Astrocyte of the spinal cord (primary cell): ENCODE results near the gene PMIS2.

Experiments
- DNase-seq: peaks from one replicate; pipeline ENCODE4 v3.0.0; 2011; ENCODE audit warnings: low read depth, low spot score
- H3K4me3 ChIP-seq: 2 replicates; pipeline ENCODE4 v1.5.1; 2011; ENCODE audit warnings: low read depth, mild to moderate bottlenecking, low read length, moderate library complexity
- in situ Hi-C: cut with HindIII; loops from 2 replicates; pipeline ENCODE4 v1.10.0; 2017; ENCODE audit warnings: low sequenced_read_pairs
- TF ChIP-seq, protein P1 (sequence below): IDR thresholded peaks from 2 replicates; pipeline ENCODE4 v1.5.1; 2012; ENCODE audit warnings: low read depth, mild to moderate bottlenecking, low read length, inconsistent platforms

PMIS2 gene

DNA sequence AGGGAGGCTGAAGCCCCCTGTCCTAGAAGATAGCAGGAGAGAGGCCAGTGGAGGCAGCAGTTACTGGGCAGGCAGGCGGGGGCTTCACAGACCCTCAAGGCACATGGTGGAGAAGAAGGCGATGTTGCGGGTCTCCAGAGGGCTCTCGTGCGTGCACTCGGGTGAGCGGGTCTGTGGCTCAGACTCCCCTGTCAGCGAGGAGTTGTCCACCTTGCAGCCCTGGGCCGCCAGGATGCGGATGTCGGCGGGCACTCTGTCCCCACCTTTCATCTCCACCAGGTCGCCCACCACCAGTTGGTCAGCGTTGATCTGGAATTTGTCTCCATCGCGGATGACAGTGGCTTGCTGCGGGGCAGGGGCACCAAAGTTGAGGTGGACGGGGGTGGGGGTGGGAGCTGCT lies 25.7 kb upstream of the PMIS2 start:
- H3K4me3 ChIP-seq = no peak overlapping the region
- DNase-seq = no peak
- TF ChIP-seq, protein P1, sequence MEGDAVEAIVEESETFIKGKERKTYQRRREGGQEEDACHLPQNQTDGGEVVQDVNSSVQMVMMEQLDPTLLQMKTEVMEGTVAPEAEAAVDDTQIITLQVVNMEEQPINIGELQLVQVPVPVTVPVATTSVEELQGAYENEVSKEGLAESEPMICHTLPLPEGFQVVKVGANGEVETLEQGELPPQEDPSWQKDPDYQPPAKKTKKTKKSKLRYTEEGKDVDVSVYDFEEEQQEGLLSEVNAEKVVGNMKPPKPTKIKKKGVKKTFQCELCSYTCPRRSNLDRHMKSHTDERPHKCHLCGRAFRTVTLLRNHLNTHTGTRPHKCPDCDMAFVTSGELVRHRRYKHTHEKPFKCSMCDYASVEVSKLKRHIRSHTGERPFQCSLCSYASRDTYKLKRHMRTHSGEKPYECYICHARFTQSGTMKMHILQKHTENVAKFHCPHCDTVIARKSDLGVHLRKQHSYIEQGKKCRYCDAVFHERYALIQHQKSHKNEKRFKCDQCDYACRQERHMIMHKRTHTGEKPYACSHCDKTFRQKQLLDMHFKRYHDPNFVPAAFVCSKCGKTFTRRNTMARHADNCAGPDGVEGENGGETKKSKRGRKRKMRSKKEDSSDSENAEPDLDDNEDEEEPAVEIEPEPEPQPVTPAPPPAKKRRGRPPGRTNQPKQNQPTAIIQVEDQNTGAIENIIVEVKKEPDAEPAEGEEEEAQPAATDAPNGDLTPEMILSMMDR = no peak
- in situ Hi-C loops = no loop called here

DNA sequence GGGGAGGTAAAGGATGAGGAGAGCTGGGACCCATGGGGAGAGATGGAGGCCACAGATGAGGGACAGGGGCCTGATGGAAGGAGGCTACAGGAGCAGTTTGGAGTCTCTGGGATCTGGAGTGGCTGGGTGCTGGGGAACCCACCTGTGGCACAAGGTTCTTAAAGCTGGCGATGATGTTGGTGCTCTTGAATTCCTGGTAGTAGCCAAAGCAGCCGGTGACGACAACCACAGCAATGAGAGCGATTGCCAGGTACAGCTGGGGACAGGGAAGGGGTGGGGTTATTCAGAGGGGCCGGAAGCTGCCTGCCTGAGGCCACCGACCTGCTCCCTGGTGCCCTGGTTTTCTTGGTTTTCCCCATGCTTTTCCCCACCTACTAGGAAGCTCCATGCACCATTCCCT lies 25.3 kb upstream of the PMIS2 start:
- TF ChIP-seq, protein P1 = no peak
- no peak for DNase-seq
- in situ Hi-C loops = no loop called here
- H3K4me3 ChIP-seq = no peak overlapping the region

DNA sequence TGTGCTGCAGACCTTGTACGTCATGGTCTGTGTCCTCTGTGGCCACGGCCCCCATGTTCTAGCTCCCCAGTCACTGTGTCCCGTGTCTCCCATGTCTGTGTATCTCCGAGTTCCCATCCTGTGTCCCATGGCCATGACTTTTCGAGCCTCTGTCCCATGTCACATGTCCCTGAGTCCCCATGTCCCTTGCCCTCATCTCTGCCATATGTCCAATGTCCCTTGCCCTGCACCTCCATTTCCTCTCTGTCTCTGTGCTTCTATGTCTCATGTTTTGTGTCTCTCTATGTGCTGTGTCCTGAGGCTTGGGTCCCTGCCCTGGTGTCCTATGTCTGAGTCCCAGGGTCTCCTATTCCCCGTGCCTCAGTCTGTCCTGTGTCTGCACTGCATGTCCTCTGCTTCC lies 24.5 kb upstream of the PMIS2 start:
- DNase-seq = no peak
- no peak overlapping the region for H3K4me3 ChIP-seq
- TF ChIP-seq, protein P1 = no peak
- in situ Hi-C loops = no loop called here

DNA sequence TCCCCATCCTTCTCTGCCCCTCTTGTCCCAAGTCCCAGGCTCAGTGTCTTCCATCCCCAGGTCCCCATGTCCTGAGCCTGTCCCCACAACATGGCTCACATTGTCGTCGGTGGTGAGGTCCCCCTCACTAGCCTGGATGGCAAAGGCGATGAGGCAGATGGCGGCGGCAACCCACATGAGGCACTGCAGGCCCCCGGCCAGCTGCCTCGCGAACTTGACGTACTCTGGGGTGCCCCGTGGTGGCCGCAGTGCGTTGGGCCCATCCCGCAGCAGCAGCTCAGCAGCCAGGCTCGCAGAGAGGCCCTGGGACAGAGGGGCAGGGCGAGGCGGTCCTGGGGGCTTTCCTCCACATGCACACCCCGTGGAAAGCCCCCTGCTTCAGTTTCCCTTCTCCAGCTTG lies 23.6 kb upstream of the PMIS2 start:
- in situ Hi-C loops = no loop called here
- no peak overlapping the region for H3K4me3 ChIP-seq
- no peak for DNase-seq
- TF ChIP-seq, protein P1 = no peak

DNA sequence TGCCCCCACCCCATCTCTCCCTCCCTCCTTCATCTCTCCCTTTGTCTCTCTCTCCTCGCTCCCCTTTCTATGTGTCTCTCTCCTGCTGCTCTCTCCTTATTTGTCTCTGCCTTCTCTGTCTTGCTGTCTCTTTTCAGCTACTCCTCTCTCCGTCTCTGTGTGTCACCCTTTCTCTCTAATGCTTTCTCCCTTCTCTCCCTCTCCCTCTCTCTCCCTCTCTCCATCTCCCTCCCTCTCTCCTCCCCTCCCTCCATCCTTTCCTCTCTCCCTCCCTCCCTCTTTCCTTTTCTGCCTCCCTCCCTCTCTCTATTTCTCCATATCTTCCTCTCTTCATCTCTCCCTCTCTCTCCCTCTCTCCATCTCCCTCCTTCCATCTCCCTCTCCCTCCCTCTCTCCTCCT lies 23.2 kb upstream of the PMIS2 start:
- TF ChIP-seq, protein P1 = no peak
- no peak overlapping the region for H3K4me3 ChIP-seq
- no peak for DNase-seq
- in situ Hi-C loops = no loop called here

DNA sequence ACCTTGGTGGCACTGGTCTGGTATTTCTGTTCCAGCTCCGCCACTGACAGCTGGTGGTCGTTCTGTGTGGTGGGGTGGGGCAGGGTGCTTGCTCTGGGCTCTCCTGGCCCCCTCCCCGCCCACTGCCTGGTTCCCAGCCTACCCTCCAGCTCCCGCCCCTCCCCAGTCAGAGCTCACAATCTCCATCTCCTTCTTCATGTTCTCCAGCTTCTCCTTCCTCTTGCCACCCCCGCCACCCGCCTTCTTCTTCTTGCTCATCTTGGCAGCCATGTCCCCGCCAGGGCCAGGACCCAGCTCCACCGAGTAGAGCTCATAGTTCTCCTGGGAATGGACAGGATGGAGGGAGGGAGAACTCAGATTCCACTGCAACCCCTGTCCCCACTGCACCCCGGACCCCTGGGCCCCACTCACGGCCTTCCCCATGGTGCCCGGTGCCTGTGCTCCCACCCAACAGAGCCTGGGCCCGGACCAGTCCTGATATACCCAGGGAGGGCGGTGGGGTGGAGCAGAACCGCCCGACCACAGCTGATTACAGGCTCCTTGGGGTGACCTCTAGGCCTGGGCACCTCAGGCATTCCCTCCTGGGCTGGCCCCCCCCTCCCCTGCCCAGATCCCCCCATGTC lies 22.7 kb upstream of the PMIS2 start, which contains the start of gene ATP4A:
TSS of gene ATP4A (minus strand) at position 452 of the 623 bp plus-strand sequence. CDS start at position 423, 29 bp downstream.
- TF ChIP-seq, protein P1 = no peak
- H3K4me3 ChIP-seq = no peak within 1 kb of the TSS
- no peak for DNase-seq
- in situ Hi-C loops = no loop called here
